OCI-LY7 (cell line): ENCODE data around the gene BMP5.

Experiments
- CTCF ChIP-seq: fragments of 200-600 bp; sonication (generic); conservative IDR thresholded peaks from 2 replicates; pipeline ENCODE4 v1.5.1; 2014; ENCODE audit warnings: mild to moderate bottlenecking, antibody characterized with exemption, low read length, moderate library complexity, mixed read lengths
- EZH2phosphoT487 ChIP-seq: fragments of 200-600 bp; sonication (generic); IDR thresholded peaks from 2 replicates; pipeline ENCODE4 v1.6.1; 2018; ENCODE audit warnings: low read depth, borderline replicate concordance, mild to moderate bottlenecking, mixed run types, antibody characterized with exemption, low read length, moderate library complexity, mixed read lengths

- TF ChIP-seq CTCF (no peak), EZH2phosphoT487 (no peak)
These were observed 36.3 kb downstream of the BMP5 start for GRCh38 chr6:55839080-55839479.
